Endothelial cell (in vitro differentiated cells): ENCODE data around the gene EPN1. TPM values are rescaled to one million over a fixed set of nuclear protein-coding genes. Genes with fewer than 3 reads are reported as not detected.

Source experiments
- DNase-seq: peaks from one replicate; pipeline ENCODE4 v3.0.0; 2021; ENCODE audit warnings: low spot score
- H3K27ac Mint-ChIP-seq: one replicate; pipeline ENCODE4 v1.8.0; 2021; ENCODE audit warnings: mixed read lengths, inconsistent platforms; ENCODE audit not compliant: unreplicated experiment
- H3K27me3 Mint-ChIP-seq: one replicate; pipeline ENCODE4 v1.8.0; 2021; ENCODE audit warnings: mild to moderate bottlenecking, moderate library complexity, mixed read lengths, inconsistent platforms; ENCODE audit not compliant: unreplicated experiment
- H3K36me3 Mint-ChIP-seq: one replicate; pipeline ENCODE4 v1.8.0; 2021; ENCODE audit warnings: mild to moderate bottlenecking, low read depth, mixed read lengths, inconsistent platforms; ENCODE audit not compliant: unreplicated experiment
- H3K4me1 Mint-ChIP-seq: one replicate; pipeline ENCODE4 v1.8.0; 2021; ENCODE audit warnings: mild to moderate bottlenecking, mixed read lengths, inconsistent platforms; ENCODE audit not compliant: unreplicated experiment
- H3K4me3 Mint-ChIP-seq: one replicate; pipeline ENCODE4 v1.8.0; 2021; ENCODE audit warnings: mild to moderate bottlenecking, mixed read lengths, inconsistent platforms; ENCODE audit not compliant: unreplicated experiment
- H3K9me3 Mint-ChIP-seq: one replicate; pipeline ENCODE4 v1.8.0; 2021; ENCODE audit warnings: mixed read lengths, inconsistent platforms; ENCODE audit not compliant: unreplicated experiment
- CTCF ChIP-seq: fragments of 200-600 bp; sonication (generic); IDR thresholded peaks from one replicate; pipeline ENCODE4 v1.5.0; 2021; ENCODE audit warnings: antibody characterized with exemption; ENCODE audit not compliant: unreplicated experiment
- total RNA-seq: library from RNA; stranded (reverse); fragmentation: NEBNext Ultra II Directional; extraction: Animal tissue kit (Norgen Biotek cat#: 25700); gene quantifications from one replicate; pipeline ENCODE4 v1.2.1, GENCODE V29; 2021; ENCODE audit not compliant: unreplicated experiment

EPN1 gene
- total RNA-seq, 1 donor from 2014 or later: 250 TPM

GRCh38 chr19:55656988-55657747 is 17.9 kb upstream of the EPN1 start:
- no peak for DNase-seq
- peak overlapping the region; percentile 76 for H3K27ac Mint-ChIP-seq
- TF ChIP-seq CTCF: no peak
- peaks cover 41% of the 10 kb centered on the region for H3K27me3 Mint-ChIP-seq
- no peaks in the 10 kb centered on the region for H3K9me3 Mint-ChIP-seq
- H3K4me3 Mint-ChIP-seq: peak overlapping the region; percentile 99
- H3K36me3 Mint-ChIP-seq: peaks cover 32% of the 10 kb centered on the region
- H3K4me1 Mint-ChIP-seq: peaks cover 69% of the 10 kb centered on the region

GRCh38 chr19:55658846-55659459 is 16.1 kb upstream of the EPN1 start:
- DNase-seq: no peak
- H3K36me3 Mint-ChIP-seq: peaks cover 47% of the 10 kb centered on the region
- H3K27ac Mint-ChIP-seq: peak overlapping the region; percentile 96
- no peak for TF ChIP-seq CTCF
- peaks cover 44% of the 10 kb centered on the region for H3K27me3 Mint-ChIP-seq
- peaks cover 75% of the 10 kb centered on the region for H3K4me1 Mint-ChIP-seq
- no peaks in the 10 kb centered on the region for H3K9me3 Mint-ChIP-seq
- H3K4me3 Mint-ChIP-seq: peak overlapping the region; percentile 83

GRCh38 chr19:55659822-55660221 is 15.2 kb upstream of the EPN1 start:
- Mint-ChIP-seq H3K36me3 (peaks cover 52% of the 10 kb centered on the region), H3K9me3 (no peaks in the 10 kb centered on the region), H3K4me1 (peaks cover 70% of the 10 kb centered on the region), H3K4me3 (peak overlapping the region; percentile 83), H3K27ac (peak overlapping the region; percentile 96), H3K27me3 (peaks cover 46% of the 10 kb centered on the region)
- no peak for DNase-seq
- TF ChIP-seq CTCF: no peak

GRCh38 chr19:55660404-55660803 is 14.6 kb upstream of the EPN1 start:
- peaks cover 46% of the 10 kb centered on the region for H3K27me3 Mint-ChIP-seq
- H3K4me1 Mint-ChIP-seq: peaks cover 69% of the 10 kb centered on the region
- peaks cover 54% of the 10 kb centered on the region for H3K36me3 Mint-ChIP-seq
- H3K4me3 Mint-ChIP-seq: peak overlapping the region; percentile 83
- H3K9me3 Mint-ChIP-seq: no peaks in the 10 kb centered on the region
- no peak for DNase-seq
- peak overlapping the region; percentile 96 for H3K27ac Mint-ChIP-seq
- no peak for TF ChIP-seq CTCF

GRCh38 chr19:55660991-55661390 is 14.0 kb upstream of the EPN1 start:
- DNase-seq: no peak
- peaks cover 40% of the 10 kb centered on the region for H3K27me3 Mint-ChIP-seq
- no peak overlapping the region for H3K4me3 Mint-ChIP-seq
- no peak for TF ChIP-seq CTCF
- H3K27ac Mint-ChIP-seq: no peak overlapping the region
- peaks cover 66% of the 10 kb centered on the region for H3K4me1 Mint-ChIP-seq
- H3K9me3 Mint-ChIP-seq: no peaks in the 10 kb centered on the region
- H3K36me3 Mint-ChIP-seq: peaks cover 51% of the 10 kb centered on the region
